Femur (tissue), 1 donor: ENCODE results near the gene ERC2.

Experiments used
- DNase-seq: peaks from one replicate; pipeline ENCODE4 v3.0.0-alpha.2; 2017

The ERC2 gene

DNA sequence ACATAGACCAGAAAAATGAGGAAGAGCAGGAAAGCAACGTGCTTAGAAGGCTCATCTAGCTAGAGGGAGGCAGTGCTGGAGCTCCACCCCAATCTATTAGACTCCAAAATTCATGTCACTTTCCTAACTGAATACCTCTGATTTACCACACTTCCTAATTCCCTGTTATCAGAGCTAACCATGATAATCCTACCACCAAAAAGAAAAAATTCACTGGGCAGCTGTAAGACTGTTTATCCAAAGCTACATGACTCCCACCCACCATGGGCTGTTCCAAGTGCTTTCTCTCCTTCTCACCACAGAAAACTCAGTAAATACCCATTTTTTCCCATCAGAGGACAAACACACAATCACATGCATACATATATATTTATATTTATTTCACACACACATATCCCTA is 501.7 kb downstream of the ERC2 start:
- no peak for DNase-seq

DNA sequence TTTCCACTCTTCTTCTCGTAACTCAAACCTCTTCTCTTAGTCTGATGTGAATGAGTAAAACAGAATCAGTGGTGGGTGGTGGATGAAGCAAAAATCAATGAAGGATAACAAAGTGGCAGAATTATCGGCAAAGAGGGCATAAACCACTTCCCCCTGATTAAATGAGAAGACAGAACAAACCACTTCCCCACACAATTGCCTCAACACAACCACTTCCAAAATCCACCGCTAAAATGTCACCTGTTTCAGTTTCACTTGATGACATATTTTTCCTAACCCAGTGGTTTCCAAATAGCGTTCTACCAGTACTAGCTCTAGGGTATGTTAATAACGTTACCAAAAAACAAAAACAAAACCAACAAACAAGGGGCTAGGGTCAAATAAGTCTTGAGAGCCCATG is 502.5 kb downstream of the ERC2 start:
- DNase-seq = no peak

DNA sequence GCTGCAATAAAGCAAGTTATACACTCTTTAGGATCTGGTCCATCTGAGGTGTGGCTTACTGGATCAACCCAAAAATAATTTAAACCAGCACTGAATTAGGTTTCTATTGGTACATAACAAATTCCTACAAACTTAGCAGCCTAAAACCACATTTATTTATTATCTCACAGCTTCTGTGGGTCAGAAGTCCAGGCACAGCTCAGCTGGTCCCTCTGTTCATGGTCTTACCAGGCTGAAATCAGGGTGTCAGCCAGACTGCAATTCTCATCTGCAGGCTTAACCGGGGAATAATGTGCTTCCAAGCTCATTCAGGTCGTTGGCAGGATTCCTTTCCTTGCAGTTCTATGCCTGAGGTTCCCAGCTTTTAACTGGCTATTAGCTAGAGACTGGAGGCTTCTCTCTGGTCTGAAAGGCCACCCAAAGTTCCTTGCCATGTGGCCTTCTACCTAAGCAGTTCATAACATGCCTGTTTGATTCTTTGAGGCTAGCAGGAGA is 503.7 kb downstream of the ERC2 start:
- DNase-seq = no peak

DNA sequence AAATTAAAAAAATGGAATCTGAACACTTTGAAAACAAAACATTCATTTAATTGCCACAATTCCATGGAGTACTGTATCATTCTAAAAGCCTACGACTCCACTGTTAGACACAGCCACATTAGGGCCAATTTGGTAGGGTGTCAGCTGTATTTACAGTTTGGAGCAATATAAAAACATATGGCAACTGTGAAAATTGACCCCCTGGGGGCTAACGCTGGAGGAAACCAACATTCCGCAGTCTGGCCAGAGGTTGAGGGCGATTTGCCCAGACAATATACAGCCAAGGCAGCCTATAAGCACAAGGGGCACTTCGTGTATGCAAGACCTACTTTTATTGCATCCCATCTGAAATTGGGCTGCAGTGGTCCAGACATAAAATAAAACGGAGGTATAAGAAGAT is 504.7 kb downstream of the ERC2 start:
- DNase-seq = peak; percentile 28

DNA sequence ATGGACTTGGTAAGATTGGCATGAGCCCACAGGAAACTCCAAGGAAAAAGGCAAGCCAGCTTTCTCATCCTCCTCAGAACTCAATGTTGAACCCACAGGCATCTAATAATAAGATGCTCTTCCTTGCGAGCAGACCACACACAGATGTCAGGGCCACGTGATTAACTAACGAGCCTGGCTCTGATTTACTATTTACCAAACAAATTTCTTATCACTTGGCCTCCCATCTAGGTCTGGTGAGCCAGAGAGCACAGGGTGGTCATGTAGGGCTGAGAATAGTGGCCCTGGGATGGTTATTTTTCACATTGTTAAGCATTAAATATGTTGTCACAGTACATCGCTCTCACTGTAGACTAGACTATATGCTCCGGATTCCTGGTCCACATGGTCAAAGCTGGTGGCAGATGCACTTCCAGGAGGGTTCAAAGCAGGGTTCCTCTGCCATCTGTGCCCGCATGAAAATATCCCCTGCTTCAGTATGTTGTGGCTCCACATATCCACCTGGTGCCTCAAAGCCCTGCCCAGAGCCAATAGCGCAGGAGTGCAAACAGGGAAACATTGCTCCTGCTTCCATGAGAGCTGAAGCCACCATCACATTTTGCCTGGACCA is 508.7 kb downstream of the ERC2 start:
- no peak for DNase-seq

DNA sequence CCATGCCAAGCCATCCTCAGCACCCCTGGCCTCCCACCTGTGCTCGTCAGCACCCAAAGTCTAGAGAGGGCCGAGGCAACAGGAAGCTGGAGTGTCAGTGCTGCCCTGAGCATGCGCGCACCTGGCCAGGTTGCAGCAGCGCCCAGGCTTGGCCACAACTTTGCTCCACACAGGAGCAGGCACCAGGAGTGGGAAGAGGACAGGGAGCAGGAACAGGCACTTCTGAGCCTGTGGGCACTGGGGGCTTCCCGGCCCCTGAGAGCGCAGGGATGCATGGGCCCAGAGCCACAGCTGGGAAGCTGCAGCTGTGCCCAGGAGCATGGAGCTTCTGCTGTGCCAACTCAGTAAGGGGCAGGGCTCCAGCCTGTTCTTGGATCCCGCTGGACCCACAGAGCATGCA is 509.7 kb downstream of the ERC2 start:
- DNase-seq = no peak

DNA sequence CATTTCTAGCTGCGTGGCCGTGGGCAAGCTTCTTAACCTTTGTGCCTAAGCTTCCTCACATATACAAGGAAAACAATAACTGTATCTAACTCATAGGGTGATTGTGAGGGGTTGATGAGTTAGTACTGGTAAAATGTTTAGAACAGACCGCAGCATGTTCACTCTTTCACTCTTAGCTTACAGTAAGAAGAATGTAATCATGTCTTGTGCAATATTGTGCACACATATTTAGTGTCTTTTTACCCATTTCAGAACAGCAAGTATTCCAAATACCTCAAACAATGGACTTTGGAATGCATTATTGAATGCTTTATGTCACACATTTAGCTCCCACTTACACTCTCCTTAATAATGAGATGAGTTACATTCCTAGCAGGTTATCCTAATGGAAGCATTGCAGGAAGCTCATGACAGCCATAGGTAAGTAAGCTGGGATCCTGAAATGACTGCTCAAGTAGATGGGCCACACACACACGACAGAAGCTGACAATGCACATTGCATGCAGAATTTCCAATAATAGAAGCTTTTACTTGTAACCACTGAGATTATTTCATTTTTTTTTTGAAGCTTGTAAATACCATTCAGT is 512.3 kb downstream of the ERC2 start:
- no peak for DNase-seq

DNA sequence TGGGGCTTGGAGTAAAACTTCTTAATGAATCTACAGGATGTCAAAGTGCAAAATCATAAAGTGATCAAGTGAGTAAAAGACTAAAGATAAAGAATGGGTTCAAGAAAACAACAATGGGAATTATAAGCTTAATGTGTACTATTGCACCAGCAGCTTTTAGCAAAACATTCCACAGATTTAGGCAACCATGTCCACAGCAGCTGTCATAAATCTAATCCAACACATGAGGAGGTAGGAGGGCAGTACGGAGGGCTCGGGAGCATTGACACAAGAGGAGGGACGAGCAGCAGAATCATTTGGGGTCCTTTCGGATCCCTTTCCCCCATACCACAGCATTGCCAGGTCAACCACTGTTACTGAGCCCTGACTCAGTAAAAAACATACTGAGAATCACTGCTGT is 516.9 kb downstream of the ERC2 start:
- DNase-seq = no peak

DNA sequence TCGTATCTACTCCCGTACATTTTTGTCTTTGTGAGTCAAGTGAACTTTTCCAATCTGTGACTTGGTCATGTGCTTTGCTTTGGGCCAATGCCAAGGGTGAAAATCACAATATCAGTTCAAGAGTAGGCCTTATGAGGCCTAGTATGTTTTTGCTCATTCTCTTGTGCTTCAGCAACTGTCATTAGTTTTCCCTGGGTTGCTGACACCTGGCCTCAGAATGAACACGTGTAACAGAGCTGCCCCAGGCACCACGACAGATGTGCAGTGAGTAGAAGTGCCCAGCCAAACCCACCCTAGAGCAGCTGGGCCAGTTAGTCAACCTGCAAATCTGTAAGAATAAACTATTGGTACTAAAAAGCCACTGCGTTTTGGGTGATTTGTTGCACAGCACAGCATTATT is 520.9 kb downstream of the ERC2 start:
- no peak for DNase-seq

DNA sequence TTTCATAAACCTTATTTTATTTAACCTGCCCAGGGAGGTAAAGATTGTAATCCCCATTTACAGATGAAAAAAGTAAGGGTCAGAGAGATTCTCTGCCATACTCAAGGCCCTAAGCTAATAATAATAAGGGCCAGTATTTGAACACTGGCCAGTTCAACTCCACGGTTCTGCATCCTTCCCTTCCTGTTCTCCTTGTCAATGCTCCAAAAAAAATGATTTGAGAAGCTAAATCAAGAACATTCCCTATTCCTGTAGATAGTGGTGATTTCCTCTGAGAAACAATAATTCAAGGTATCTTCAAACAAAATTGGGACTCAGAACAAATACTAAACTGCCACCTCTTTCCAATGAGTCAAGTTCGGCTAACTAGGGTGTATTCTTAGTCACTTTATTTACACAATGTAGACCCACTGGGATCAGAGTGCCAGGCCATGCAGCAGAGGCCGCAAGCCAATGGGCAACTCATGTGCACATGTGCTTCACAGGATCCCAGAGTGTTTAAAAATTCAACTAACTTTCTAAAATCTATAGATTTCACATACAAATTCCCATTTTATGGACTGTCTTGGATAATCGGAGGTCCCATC is 521.6 kb downstream of the ERC2 start:
- no peak for DNase-seq

DNA sequence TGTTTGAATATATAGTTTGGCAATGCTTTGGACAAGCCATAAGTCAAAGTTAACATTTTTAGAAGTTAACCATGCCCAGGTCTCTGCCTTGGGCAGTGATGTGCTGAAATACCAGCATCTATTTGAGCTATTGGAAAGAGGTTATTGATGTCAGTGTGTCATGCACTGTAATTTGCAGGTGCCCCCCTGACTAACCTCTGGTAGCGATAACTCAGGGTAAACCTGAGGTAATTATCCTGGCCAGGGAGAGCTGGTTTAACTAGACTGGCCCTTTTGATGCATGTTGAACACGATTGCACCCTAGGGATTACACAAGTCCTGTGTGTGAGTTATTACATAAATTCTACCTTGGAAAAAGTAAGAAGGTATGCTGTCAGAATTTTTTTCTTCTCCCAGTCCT is 525.4 kb downstream of the ERC2 start:
- DNase-seq = no peak

DNA sequence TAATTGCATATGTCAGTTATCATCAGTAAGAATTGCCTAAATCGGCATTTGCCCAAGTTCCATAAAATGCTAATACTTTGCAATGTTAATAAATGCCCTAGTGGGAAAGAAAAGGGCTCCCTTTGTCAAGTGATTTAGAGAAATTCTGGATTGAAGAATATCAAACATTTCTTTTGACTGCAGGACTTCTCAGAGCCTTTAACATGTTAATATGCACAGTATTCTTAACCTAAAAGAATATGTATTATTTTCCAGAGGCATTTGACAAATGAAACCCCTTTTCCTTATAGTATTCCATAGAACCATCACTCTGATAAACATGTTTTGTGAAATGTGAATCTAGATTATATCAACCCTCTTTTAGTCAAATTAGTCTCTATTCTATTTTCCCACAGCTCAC is 529.0 kb downstream of the ERC2 start:
- DNase-seq = no peak

DNA sequence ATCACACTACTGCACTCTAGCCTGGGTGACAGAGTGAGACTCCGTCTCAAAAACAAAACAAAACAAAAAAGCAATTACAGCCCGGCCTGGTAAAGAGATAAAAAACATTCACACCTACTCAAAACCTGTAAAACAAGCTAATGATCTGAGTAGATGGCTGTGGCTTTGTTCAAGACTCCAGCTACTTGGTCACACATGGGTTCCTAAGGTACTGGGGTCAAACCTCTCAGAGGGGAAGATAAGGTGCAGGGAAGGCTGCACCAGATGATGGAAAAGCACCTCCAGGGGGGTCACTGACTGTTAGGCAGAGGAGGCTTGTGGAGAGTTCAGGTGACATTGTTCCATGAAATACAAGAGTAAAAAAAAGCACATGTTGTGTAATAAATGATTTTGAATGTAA is 531.0 kb downstream of the ERC2 start:
- DNase-seq = no peak

DNA sequence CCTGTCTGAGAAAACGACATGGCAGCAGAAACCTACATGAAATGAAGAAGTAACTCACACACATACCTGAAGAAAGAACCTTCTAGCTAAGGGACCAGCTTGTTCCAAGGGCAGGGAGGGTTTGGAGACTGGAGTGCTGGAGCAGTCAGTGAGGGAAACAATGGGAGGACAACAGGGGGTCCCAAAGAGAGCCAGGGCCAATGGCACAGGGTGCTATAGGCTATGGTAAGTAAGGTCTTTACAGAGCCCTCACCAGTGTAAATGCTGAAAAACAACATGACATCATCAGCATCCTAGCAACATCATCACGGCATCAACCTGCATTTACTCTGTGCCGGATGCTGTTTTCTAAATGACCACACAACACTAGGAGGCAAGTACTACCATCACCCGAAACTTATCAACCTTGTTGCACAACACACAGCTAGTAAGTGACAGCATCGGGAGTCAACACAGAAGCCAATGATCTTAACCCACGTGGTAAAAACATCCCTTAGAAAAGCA is 531.7 kb downstream of the ERC2 start:
- no peak for DNase-seq

DNA sequence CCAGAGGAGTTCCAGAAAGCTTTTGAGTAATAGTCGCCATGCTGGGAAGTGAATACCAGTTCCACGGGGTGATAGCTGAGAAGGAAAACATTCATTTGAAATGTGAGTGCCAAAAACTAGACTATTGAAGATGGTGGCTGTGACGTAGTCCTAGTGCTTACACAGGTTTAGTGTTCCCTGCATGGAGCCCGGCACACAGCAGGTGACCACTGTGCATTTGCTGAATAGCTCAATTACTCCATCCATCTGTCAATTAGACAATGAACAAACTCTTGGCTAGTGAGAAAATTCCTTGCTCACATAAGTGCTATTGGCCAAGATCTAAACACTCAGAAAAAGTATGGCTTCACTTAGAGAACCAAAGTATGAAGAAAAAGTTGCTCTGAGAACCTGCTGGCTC is 533.0 kb downstream of the ERC2 start:
- DNase-seq = no peak

DNA sequence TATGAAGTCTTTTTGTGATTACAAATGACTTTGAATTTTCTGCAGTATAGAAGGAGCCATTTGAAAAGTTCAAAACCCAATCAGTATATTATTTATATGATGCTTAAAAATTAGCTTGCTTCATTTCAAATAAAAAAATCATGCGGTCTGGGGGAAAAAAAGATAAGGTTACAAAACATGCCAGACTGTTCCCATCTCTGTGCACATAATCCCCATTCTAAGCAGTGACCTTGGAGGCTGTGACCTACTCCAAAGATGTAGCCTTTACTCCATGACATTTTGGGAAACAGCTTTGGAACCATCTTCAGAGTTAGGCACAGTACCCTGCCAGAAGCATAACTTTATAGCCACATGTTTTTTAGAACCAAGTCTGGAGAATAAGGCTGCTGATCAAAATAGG is 533.5 kb downstream of the ERC2 start:
- no peak for DNase-seq

DNA sequence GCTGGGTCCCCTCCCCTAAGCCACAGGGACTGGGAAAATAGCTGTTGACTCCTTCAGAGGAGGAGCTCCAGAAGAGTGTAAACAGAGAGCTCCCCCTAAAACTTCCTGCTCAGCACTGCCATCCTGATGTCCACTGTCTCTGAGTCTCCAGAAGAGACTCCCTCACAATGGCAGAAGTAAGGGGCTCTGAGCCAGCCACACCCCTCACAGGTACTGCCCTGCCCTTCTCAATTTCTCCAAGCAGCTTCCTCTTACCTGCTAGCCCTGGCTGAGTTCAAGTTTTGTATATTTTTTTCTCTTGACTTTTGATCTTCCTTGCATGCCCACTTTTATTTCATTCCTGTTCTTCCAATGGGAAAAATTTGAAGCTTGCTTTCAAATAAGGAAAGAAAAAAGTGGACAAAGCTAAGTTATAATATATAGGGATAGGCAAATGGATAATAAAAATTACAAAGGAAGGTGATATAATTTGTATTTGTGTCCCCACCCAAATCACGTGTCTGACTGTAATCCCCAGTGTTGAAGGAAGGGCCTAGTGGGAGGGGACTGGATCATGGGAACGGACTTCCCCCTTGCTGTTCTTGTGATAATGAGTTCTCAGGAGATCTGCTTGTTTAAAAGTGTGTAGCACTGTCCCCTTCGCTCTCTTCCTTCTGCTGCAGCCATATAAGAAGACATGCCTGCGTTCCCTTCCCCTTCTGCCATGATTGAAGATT is 539.0 kb downstream of the ERC2 start:
- no peak for DNase-seq

DNA sequence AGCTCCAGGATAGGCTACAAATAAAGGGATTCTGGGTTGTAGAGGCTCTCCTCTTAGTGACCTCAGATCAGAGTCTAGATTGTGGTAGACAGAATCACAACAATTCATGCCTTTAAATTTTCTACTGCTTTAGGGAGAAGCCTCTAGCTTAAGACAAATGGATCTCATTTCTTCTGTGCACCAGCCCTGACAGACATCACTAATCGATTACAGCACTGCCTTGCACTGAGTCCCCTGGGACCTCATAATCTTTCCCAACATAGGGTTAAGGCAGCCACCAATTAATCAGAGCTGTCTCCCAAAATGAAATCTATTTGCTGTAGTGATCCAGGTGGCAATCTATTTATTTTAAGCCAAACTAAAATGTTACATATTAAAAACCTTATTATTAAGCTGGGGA is 544.6 kb downstream of the ERC2 start:
- DNase-seq = no peak

DNA sequence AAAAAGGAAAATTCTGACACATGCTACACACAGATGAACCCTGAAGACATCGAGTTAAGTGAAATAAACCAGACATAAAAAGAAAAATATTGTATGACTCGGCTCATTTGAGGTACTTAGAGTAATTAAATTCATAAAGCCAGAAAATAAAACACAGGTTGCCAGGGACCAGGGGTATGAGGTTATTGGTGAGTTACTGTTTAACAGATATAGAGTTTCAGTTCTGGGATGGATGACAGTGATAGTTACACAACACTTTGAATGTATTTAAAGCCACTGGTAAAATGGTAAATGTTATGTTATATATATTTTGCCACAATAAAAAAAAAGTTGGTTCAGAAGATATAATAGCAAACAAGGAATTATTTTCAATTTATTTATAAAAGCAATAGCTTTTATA is 545.1 kb downstream of the ERC2 start:
- no peak for DNase-seq

DNA sequence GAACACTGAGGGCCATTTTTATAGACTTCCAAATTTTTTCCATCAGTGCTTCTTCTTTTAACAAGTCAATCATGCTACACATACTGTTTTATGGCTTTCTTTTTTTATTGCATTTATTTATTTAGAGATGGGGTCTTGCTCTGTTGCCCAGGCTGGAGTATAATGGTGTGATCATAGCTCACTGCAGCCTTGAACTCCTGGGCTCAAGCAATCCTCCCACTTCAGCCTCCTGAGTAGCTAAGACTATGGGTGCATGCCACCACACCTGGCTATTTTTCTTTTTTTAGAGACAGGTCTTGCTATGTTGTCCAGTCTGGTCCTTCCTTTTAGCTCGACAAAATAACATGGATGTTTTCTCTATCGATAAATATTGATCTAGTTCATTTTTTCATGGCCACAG is 555.4 kb downstream of the ERC2 start:
- DNase-seq = no peak

DNA sequence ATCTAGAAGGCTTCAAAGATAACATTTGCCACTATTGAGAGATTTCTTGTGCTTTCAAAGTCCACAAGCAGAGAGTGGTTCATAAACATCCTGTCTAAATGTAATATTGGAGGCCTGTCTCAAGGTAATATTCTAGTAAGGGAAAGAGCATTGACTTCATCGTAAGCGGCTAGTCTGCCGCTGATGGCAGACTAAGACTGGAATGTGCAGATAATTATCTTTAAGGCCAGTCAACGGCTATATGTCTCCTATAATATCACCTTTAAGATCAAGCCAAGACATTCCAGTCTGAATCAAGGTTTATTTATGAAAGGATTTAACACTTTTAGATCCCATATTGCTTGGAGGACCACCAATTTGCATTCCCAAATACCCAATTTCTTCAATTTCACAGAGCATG is 557.0 kb downstream of the ERC2 start:
- no peak for DNase-seq

DNA sequence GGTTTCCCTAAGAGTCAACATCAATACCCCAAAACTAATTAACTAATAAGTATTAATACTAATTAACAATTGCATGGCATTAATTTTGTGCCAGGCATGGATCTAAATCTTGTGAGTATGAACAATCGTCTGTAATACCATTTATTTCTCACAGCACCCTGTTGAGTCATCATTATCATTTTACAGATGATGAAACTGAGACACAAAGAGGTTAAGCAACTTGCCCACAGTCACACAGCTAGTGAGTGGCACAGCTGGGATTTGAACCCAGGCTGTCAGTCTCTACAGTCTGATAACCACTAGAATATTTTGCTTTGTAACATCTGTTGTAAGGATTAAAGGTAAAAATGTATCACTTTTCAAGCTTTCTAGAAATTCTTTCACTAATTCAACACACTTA is 557.7 kb downstream of the ERC2 start:
- DNase-seq = no peak

DNA sequence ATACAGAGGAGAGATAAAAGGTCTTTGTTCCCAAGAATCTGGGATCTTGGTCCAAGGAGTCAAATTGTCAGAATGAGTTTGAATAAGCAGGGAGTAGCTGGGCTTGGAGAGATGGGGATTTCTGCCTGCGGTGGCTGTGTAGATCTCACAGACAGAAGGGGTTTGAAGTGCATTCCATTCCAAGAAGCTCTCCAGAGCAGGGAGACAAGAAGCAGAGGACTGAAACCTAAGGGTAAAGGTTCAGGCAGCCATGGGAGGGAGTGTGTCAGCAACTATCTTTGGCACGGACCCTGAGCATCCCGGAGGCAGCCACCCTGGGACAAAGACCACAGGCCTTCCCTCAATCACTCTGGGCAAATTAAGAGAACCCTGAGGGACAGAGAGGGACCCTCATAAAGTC is 558.9 kb downstream of the ERC2 start:
- no peak for DNase-seq

DNA sequence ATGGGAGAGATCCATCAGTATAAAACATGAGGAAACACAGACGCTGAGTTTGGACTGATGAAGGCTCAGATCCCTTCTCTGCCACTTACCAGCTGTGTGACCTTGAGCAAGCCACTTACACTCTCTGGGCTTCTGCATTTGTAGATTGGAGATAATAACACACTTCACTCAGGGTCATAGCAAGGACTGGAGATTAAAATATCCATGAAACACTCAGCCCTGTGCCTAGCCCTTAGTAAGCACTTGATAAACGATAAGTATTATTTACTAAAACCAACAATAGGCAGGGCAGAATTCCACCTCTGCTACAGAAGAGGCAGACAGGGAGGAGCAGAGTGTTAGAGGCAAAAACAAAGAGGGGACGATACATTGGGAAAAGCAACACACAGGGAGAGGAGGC is 560.7 kb downstream of the ERC2 start:
- no peak for DNase-seq
